HG03196 (cell line): Measurements from ENCODE around the gene KCNE4.

Source experiments
- ATAC-seq: cut with Tn5 transposase; IDR thresholded peaks from one replicate; pipeline ENCODE4 v1.9.1; 2021; ENCODE audit not compliant: unreplicated experiment

Gene KCNE4

GRCh38 chr2:223040527-223040926, 11.5 kb upstream of the KCNE4 start:
- ATAC-seq = no peak

GRCh38 chr2:223041527-223042109, 10.4 kb upstream of the KCNE4 start:
- no peak for ATAC-seq

DNA sequence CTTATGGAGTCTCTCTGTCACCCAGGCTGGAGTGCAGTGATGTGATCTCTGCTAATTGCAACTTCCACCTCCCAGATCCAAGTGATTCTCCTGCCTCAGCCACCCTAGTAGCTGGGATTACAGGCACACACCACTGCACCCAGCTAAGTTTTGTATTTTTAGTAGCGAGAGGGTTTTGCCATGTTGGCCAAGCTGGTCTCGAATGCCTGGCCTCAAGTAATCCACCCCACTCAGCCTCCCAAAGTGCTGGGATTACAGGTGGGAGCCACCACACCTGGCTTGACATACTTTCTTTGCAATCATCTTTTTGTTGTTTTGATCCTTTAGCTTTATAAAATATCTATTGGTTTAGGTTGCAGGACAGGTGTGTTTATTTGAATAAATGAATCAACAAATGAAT, 9.7 kb upstream of the KCNE4 start:
- ATAC-seq = no peak

DNA sequence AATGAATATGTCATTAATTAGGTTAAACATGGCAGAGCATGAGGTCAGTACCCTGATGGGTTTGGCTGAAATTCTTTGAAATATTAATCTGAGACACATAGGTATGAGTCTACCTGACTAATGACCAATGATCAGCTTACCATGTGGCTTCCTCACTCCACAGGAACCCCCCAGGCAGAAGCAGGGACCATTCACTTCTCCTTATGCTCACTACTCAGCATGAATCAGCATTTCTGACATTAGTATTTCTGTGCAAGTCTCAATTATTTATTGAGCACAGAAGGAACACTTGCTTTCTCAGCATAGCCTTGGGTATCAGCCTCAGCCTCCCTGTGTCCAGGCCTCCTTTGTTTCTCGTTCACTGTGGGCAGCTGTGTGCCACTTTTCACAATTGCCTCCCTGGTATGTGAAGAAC, 9.3 kb upstream of the KCNE4 start:
- ATAC-seq = no peak

GRCh38 chr2:223043164-223043941, 8.6 kb upstream of the KCNE4 start:
- no peak for ATAC-seq

GRCh38 chr2:223044092-223044836, 7.7 kb upstream of the KCNE4 start:
- ATAC-seq = no peak

GRCh38 chr2:223044916-223045700, 6.9 kb upstream of the KCNE4 start:
- no peak for ATAC-seq

DNA sequence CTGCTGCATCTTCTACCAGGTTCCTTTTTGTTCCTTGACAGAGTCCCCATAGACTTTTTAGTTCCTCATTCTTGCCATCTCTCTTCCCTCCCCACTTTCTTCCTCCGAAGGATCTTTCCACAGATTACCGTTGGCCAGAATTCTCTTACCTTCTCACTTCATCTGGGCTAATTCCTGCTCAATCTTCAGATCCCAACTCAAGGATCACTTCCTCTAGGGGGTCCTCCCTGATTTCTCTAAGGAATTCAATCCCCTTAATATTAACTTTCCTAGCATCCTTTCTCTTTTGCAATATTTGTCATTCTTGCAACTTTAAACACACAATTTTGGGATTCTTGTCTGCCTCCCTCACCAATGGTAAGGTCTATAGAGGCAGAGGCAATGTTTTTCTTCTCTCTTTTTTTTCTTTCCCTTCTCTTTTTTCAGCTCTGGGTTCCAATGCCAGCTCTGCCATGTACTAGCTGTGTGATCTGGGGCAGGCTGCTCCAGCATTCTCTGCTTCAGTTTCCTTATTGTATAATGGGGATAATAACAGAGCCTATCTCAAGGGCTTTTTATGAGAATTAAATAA, 5.4 kb upstream of the KCNE4 start:
- ATAC-seq = no peak

DNA sequence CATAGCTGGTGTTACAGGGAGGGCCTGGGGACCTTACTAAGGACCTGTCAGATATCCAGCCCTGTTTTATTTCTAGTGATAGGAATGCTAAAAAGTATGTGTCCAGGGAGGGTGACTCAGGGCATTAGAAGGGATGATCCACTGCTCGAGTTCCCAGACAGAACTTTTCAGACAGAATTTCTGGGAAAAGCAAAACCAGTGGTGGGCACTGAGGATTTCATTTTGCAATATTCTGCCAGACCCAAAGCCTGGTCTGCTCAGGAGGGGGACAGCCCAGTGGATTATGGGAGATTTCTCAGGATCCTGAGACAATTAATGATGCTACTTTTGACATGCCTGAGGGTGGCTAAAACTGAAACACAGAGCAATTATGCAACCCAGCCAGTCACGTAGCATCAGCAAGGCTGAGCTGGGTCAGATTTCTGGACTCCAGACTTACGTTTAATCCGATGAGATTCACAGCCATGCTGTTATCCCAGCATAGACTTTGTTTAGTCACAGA, 4.7 kb upstream of the KCNE4 start:
- no peak for ATAC-seq

DNA sequence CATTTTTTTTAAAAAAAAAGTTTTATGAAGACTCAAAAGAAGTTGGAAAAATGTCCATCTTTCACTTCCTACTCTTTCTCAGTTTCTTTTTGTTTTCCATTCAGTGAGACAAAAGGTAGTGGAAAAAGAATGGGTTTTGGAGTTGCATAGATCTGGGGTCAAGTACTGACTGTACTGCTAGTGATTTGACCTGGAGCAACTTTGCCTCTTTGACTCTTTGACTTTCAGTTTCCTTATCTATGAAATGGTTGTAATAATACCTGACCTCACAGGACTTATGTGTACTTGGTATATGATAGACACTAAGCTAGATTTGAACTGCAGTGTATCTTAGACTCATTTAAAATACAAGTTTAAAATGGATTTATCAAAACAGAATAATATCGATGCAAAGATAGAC, 3.5 kb upstream of the KCNE4 start:
- ATAC-seq = no peak

DNA sequence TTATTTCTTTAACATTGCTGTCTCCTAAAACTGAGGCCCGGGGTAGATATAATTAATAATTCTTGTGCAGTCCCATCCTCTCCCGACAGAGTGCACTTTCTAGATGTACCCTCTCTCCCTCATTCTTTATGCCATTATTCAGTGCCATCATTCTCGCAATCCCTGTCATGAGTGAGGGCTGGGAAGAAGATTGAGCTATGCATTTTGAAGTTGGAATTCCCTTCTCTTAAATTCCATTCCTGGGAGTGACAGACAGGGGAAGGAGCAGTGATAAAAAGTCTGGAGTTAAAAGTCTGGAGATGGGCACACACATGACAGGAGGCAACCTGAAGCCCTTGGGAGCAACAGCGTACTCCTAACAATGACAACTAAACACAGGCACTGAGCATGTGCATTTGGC, 2.6 kb upstream of the KCNE4 start:
- ATAC-seq = no peak

DNA sequence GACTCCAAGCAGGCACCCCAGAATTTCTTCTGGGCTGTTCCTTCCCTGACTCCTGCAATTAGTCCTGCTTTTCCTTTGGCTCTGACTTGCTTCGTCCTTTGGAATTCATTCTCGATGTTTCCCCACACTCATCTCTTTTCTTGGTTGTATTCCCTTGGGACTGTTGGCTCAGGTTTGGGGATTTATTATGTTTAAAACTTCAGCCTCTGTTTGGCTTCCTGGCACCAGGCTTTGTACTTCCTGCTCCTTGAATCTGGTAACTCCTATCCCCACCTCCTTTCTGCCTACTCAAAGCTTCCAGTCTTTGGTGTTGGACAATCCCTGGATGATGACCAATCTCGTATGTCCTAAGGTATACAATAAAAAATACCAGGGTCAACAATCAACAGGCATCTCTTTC, 1.8 kb upstream of the KCNE4 start:
- ATAC-seq = no peak

GRCh38 chr2:223050900-223051504, 988 bp upstream of the KCNE4 start:
- no peak for ATAC-seq

- ATAC-seq = no peak
Observed at GRCh38 chr2:223052548-223053483, 826 bp downstream of the KCNE4 start.

DNA sequence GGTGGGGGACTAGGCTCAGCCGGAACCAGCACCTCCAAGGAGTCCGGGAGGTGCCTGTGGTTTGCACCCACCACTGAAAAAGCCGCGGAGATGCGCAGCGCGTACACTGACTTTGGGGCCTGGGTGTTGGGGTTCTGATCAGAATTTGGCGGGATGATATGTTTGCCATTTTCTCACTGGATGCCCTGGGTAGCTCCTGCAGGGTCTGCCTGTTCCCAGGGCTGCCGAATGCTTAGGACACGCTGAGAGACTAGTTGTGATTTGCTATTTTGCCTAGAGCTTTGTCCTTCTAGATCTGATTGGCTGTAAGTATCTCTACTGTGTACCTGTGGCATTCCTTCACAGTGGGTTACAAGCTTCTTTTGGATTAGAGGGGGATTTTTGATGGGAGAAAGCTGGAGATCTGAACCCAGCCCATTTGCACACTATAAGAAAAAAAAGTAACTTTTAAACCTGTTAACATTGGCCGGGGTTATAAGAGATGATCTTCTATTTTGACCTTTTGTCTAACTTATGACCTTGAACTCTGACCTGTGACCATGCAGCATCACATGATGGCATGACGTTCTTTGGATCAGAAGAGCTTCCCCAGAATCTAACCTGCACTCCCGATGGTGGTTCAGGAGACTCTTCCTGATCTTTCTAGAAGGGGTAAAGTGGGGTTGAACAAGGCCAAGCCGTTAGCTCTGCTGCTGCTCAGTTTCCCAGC, 1.6 kb downstream of the KCNE4 start:
- no peak for ATAC-seq

GRCh38 chr2:223054193-223054781, 2.3 kb downstream of the KCNE4 start:
- ATAC-seq = no peak

GRCh38 chr2:223055140-223055539, 3.1 kb downstream of the KCNE4 start:
- ATAC-seq = no peak

DNA sequence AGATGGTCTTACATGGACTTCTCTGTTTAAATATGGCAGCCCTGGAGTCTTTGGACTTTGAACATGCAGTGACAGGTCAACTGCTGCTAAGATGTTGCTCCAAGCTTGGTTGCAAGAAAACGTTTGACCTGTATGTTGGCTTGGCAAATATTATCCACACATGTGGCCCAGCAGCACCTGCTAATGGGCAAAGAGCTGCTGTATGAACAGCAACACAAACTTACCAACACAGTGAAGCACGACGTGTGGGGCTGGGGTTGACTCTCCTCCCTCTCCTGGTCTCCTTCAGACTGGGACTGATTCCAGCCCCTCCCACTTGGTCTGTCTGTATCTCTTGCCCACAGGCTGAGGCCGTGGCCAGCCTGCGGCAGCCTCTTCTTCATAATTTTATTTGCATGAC, 3.8 kb downstream of the KCNE4 start:
- no peak for ATAC-seq
